ENCODE results near the gene GOLGA8R. TPM values are rescaled to one million over a fixed set of nuclear protein-coding genes. Genes with fewer than 3 reads are reported as not detected.
"Not testable (repeated sequence)": the region's sequence is repeated elsewhere in the genome, so short reads cannot be mapped to it uniquely, and the experiment has no call there.

GOLGA8R gene, protein sequence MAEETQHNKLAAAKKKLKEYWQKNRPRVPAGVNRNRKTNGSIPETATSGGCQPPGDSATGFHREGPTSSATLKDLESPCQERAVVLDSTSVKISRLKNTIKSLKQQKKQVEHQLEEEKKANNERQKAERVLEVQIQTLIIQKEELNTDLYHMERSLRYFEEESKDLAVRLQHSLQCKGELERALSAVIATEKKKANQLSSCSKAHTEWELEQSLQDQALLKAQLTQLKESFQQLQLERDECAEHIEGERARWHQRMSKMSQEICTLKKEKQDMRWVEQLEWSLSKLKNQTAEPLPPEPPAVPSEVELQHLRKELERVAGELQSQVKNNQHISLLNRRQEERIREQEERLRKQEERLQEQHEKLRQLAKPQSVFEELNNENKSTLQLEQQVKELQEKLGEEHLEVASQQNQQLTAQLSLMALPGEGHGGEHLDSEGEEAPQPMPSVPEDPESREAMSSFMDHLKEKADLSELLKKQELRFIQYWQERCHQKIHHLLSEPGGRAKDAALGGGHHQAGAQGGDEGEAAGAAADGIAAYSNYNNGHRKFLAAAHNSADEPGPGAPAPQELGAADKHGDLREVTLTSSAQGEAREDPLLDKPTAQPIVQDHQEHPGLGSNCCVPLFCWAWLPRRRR
- total RNA-seq (4.8 and 5.9 TPM in 2 replicates), polyA plus RNA-seq (1.9 and 2.0 TPM in 2 replicates), polyA minus RNA-seq (1.4 and 2.1 TPM in 2 replicates)
- 1.9 TPM for total RNA-seq (2013)

DNA sequence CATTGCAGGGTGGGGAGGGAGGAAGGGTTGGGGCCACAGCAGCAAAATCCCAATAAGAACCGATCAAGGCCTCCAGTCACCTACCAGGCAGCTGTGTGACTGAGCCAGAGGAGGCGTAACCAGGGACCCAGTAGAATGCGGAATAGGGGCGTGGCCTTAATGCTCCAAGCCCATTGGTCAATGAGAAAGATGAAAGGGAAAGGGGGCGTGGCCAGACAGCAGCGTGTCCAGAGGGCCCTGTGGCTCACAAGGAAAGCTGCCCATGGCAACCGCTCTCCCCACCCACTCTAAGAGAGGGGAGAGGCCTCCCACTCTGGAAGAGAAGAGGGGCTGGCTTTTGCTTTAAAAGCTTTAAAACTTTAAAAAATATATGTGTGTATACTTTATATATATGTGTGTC is at the start of gene GOLGA8R:
GOLGA8R (minus strand) TSS at position 101 of the 400 bp plus-strand sequence; CDS start at position 3, 98 bp downstream.
- H3K4me3 ChIP-seq (ENCODE audit: control extremely low read depth in 1 of 5, extremely low read depth in 1 of 5, insufficient read depth in 1 of 5, low read depth in 2 of 5, low read length in 4 of 5); H3K9ac ChIP-seq (ENCODE audit: low read length); H3K27me3 Mint-ChIP-seq; H3K4me1 ChIP-seq (ENCODE audit: control insufficient read depth in 2 of 2, insufficient read depth in 2 of 2, low read length in 2 of 2); H3K36me3 ChIP-seq (replicated peaks in 1 of 2; ENCODE audit: control extremely low read depth in 1 of 2, control insufficient read depth in 1 of 2, extremely low read depth in 1 of 2, insufficient read depth in 2 of 2, low read length in 1 of 2); H4K20me1 ChIP-seq (ENCODE audit: control insufficient read depth, insufficient read depth, low read length, poor library complexity, severe bottlenecking); H3K27me3 ChIP-seq (replicated peaks in 1 of 4; ENCODE audit: control extremely low read depth in 1 of 4, control insufficient read depth in 3 of 4, insufficient read depth in 4 of 4, low read length in 3 of 4); H3K9me3 Mint-ChIP-seq (ENCODE audit: insufficient read depth); H3K4me3 Mint-ChIP-seq; POLR2A ChIA-PET; H3K79me2 ChIP-seq (ENCODE audit: control insufficient read depth, insufficient read depth, low read length); H3K4me2 ChIP-seq (replicated peaks; ENCODE audit: low read depth, low read length, poor library complexity, severe bottlenecking); CTCF ChIA-PET; H3K27ac Mint-ChIP-seq; ATAC-seq (ENCODE audit: low read depth); H3K27ac ChIP-seq (ENCODE audit: low read length in 2 of 2); H3K4me1 Mint-ChIP-seq; H2AFZ ChIP-seq (ENCODE audit: insufficient read depth, low read depth, low read length, poor library complexity, severe bottlenecking); DNase-seq; intact Hi-C loops (cut with micrococcal nuclease); H3K9me3 ChIP-seq (ENCODE audit: control extremely low read depth in 1 of 3, control insufficient read depth in 2 of 3, insufficient read depth in 1 of 3, low read length in 2 of 3): not testable (repeated sequence)
- WGBS (ENCODE audit: insufficient coverage): no CpG with 5 or more reads among the region's 7 CpGs

DNA sequence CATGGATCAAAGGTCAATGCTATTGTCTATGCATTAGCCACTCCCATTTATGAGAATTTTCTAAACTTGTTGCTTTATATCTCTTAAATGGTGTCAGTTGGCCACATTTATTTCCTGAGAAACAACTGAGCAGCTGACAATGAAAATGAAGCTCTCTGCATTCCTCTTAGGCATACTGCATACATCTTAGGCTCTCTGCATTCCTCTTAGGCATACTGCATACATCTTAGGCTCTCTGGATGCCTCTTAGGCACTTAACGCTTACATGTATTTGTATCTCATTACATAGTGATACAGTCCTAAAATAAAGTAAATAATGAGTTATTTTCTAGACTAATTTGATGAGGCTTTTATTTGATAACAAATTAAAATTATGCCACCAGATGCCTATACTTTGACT is 49.8 kb upstream of the GOLGA8R start:
- H4K20me1 ChIP-seq (ENCODE audit: control insufficient read depth, insufficient read depth, low read length, poor library complexity, severe bottlenecking); H3K36me3 ChIP-seq (replicated peaks in 1 of 2; ENCODE audit: control extremely low read depth in 1 of 2, control insufficient read depth in 1 of 2, extremely low read depth in 1 of 2, insufficient read depth in 2 of 2, low read length in 1 of 2); H3K79me2 ChIP-seq (ENCODE audit: control insufficient read depth, insufficient read depth, low read length); H3K4me3 Mint-ChIP-seq; H3K27me3 ChIP-seq (replicated peaks in 1 of 4; ENCODE audit: control extremely low read depth in 1 of 4, control insufficient read depth in 3 of 4, insufficient read depth in 4 of 4, low read length in 3 of 4); DNase-seq; H3K4me2 ChIP-seq (replicated peaks; ENCODE audit: low read depth, low read length, poor library complexity, severe bottlenecking); H3K27me3 Mint-ChIP-seq; H3K27ac Mint-ChIP-seq; H3K4me1 ChIP-seq (ENCODE audit: control insufficient read depth in 2 of 2, insufficient read depth in 2 of 2, low read length in 2 of 2); H3K9ac ChIP-seq (ENCODE audit: low read length); H3K4me1 Mint-ChIP-seq; H2AFZ ChIP-seq (ENCODE audit: insufficient read depth, low read depth, low read length, poor library complexity, severe bottlenecking); H3K9me3 Mint-ChIP-seq (ENCODE audit: insufficient read depth); ATAC-seq (ENCODE audit: low read depth); intact Hi-C loops (cut with micrococcal nuclease); POLR2A ChIA-PET; CTCF ChIA-PET; H3K27ac ChIP-seq (ENCODE audit: low read length in 2 of 2); H3K4me3 ChIP-seq (ENCODE audit: control extremely low read depth in 1 of 5, extremely low read depth in 1 of 5, insufficient read depth in 1 of 5, low read depth in 2 of 5, low read length in 4 of 5); H3K9me3 ChIP-seq (ENCODE audit: control extremely low read depth in 1 of 3, control insufficient read depth in 2 of 3, insufficient read depth in 1 of 3, low read length in 2 of 3): not testable (repeated sequence)
- WGBS (ENCODE audit: insufficient coverage): no CpG with 5 or more reads among the region's 1 CpG

DNA sequence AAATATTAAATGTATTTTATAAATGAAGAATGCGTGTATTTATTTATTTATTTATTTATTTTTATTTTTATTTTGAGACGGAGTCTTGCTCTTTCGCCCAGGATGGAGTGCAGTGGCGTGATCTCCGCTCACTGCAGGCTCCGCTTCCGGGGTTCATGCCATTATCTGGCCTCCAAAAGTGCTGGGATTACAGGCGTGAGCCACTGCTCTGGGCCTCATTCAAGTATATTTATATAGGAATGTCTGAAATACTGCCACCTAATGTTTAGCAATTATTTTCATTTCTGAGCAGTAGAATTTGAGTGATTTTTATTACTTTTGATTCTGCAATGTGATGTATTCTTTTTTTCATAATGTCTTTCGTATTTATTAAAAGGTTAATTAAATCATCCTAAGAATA is 48.1 kb upstream of the GOLGA8R start:
- H3K9ac ChIP-seq (ENCODE audit: low read length); ATAC-seq (ENCODE audit: low read depth); H3K9me3 ChIP-seq (ENCODE audit: control extremely low read depth in 1 of 3, control insufficient read depth in 2 of 3, insufficient read depth in 1 of 3, low read length in 2 of 3); H3K27me3 ChIP-seq (replicated peaks in 1 of 4; ENCODE audit: control extremely low read depth in 1 of 4, control insufficient read depth in 3 of 4, insufficient read depth in 4 of 4, low read length in 3 of 4); H3K27me3 Mint-ChIP-seq; CTCF ChIA-PET; H3K36me3 ChIP-seq (replicated peaks in 1 of 2; ENCODE audit: control extremely low read depth in 1 of 2, control insufficient read depth in 1 of 2, extremely low read depth in 1 of 2, insufficient read depth in 2 of 2, low read length in 1 of 2); H3K9me3 Mint-ChIP-seq (ENCODE audit: insufficient read depth); POLR2A ChIA-PET; DNase-seq; H3K4me2 ChIP-seq (replicated peaks; ENCODE audit: low read depth, low read length, poor library complexity, severe bottlenecking); H3K79me2 ChIP-seq (ENCODE audit: control insufficient read depth, insufficient read depth, low read length); H3K27ac ChIP-seq (ENCODE audit: low read length in 2 of 2); H3K4me1 Mint-ChIP-seq; H3K27ac Mint-ChIP-seq; H3K4me3 Mint-ChIP-seq; H4K20me1 ChIP-seq (ENCODE audit: control insufficient read depth, insufficient read depth, low read length, poor library complexity, severe bottlenecking); intact Hi-C loops (cut with micrococcal nuclease); H2AFZ ChIP-seq (ENCODE audit: insufficient read depth, low read depth, low read length, poor library complexity, severe bottlenecking); H3K4me1 ChIP-seq (ENCODE audit: control insufficient read depth in 2 of 2, insufficient read depth in 2 of 2, low read length in 2 of 2); H3K4me3 ChIP-seq (ENCODE audit: control extremely low read depth in 1 of 5, extremely low read depth in 1 of 5, insufficient read depth in 1 of 5, low read depth in 2 of 5, low read length in 4 of 5): not testable (repeated sequence)
- WGBS (ENCODE audit: insufficient coverage): no CpG with 5 or more reads among the region's 9 CpGs

DNA sequence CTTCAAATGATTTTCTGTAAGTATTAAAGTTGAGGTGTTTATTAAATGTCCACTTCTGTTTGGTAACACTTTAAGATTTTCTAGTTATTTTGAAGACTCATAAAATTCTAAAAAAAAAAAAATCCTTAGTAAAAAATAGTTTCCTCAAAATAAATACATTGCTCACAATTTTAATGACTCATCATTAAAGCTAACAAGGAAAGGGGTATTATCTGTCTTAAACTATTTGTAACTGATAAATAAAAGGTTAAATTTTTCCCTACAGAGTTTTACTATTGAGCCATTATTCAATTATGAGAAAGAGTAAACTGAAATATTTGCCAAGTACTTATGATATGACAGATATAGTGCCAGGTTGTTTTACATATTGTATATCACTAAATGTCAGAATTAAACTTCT is 38.6 kb upstream of the GOLGA8R start:
- DNase-seq; CTCF ChIA-PET; H3K9me3 ChIP-seq (ENCODE audit: control extremely low read depth in 1 of 3, control insufficient read depth in 2 of 3, insufficient read depth in 1 of 3, low read length in 2 of 3); H4K20me1 ChIP-seq (ENCODE audit: control insufficient read depth, insufficient read depth, low read length, poor library complexity, severe bottlenecking); H3K4me3 Mint-ChIP-seq; H3K36me3 ChIP-seq (replicated peaks in 1 of 2; ENCODE audit: control extremely low read depth in 1 of 2, control insufficient read depth in 1 of 2, extremely low read depth in 1 of 2, insufficient read depth in 2 of 2, low read length in 1 of 2); H3K4me1 Mint-ChIP-seq; POLR2A ChIA-PET; H2AFZ ChIP-seq (ENCODE audit: insufficient read depth, low read depth, low read length, poor library complexity, severe bottlenecking); H3K4me1 ChIP-seq (ENCODE audit: control insufficient read depth in 2 of 2, insufficient read depth in 2 of 2, low read length in 2 of 2); H3K27me3 ChIP-seq (replicated peaks in 1 of 4; ENCODE audit: control extremely low read depth in 1 of 4, control insufficient read depth in 3 of 4, insufficient read depth in 4 of 4, low read length in 3 of 4); H3K4me3 ChIP-seq (ENCODE audit: control extremely low read depth in 1 of 5, extremely low read depth in 1 of 5, insufficient read depth in 1 of 5, low read depth in 2 of 5, low read length in 4 of 5); H3K79me2 ChIP-seq (ENCODE audit: control insufficient read depth, insufficient read depth, low read length); H3K4me2 ChIP-seq (replicated peaks; ENCODE audit: low read depth, low read length, poor library complexity, severe bottlenecking); H3K9ac ChIP-seq (ENCODE audit: low read length); H3K27ac Mint-ChIP-seq; ATAC-seq (ENCODE audit: low read depth); H3K9me3 Mint-ChIP-seq (ENCODE audit: insufficient read depth); H3K27ac ChIP-seq (ENCODE audit: low read length in 2 of 2); H3K27me3 Mint-ChIP-seq; intact Hi-C loops (cut with micrococcal nuclease): not testable (repeated sequence)
